MM.1S (cell line): ENCODE results near the gene TPCN2.

ENCODE experiments used
- DNase-seq: peaks from one replicate; pipeline ENCODE4 v3.0.0-alpha.2; 2015
- H2AFZ ChIP-seq: fragments of 300-600 bp; sonication (generic); 2 replicates; pipeline ENCODE4 v1.6.0; 2016; ENCODE audit warnings: antibody characterized with exemption, low read length
- H3F3A ChIP-seq: fragments of 300-600 bp; sonication (generic); 2 replicates; pipeline ENCODE4 v1.6.1; 2016; ENCODE audit warnings: mild to moderate bottlenecking, antibody characterized with exemption, low read length, moderate library complexity, mixed read lengths; ENCODE audit not compliant: insufficient read depth
- H3K27ac ChIP-seq: fragments of 300-600 bp; sonication (generic); 2 replicates; pipeline ENCODE4 v1.5.1; 2016; ENCODE audit warnings: mild to moderate bottlenecking, low read length
- H3K27me3 ChIP-seq: fragments of 300-600 bp; sonication (generic); replicated peaks from 2 replicates; pipeline ENCODE4 v1.6.0; 2016; ENCODE audit warnings: low read length; ENCODE audit not compliant: insufficient read depth
- H3K36me3 ChIP-seq: fragments of 300-600 bp; sonication (generic); replicated peaks from 2 replicates; pipeline ENCODE4 v1.6.1; 2016; ENCODE audit warnings: mild to moderate bottlenecking, low read length, mixed read lengths; ENCODE audit not compliant: insufficient read depth
- H3K4me1 ChIP-seq: fragments of 300-600 bp; sonication (generic); 2 replicates; pipeline ENCODE4 v1.6.1; 2016; ENCODE audit warnings: low read length, mixed read lengths
- H3K4me2 ChIP-seq: fragments of 300-600 bp; sonication (generic); 2 replicates; pipeline ENCODE4 v1.6.0; 2016; ENCODE audit warnings: low read depth, low read length
- H3K4me3 ChIP-seq: fragments of 300-600 bp; sonication (generic); 2 replicates; pipeline ENCODE4 v1.5.1; 2016; ENCODE audit warnings: low read length, mixed read lengths
- H3K79me2 ChIP-seq: fragments of 300-600 bp; sonication (generic); 2 replicates; pipeline ENCODE4 v1.6.1; 2016; ENCODE audit warnings: mixed run types, low read length, mixed read lengths
- H3K9ac ChIP-seq: fragments of 300-600 bp; sonication (generic); 2 replicates; pipeline ENCODE4 v1.6.1; 2016; ENCODE audit warnings: low read length, mixed read lengths
- H3K9me2 ChIP-seq: fragments of 300-600 bp; sonication (generic); replicated peaks from 2 replicates; pipeline ENCODE4 v1.6.1; 2016; ENCODE audit warnings: mild to moderate bottlenecking, low read length, mixed read lengths; ENCODE audit not compliant: insufficient read depth
- H3K9me3 ChIP-seq: fragments of 300-600 bp; sonication (generic); replicated peaks from 2 replicates; pipeline ENCODE4 v1.6.1; 2016; ENCODE audit warnings: mild to moderate bottlenecking, low read length, mixed read lengths; ENCODE audit not compliant: insufficient read depth
- H4K20me1 ChIP-seq: fragments of 300-600 bp; sonication (generic); 2 replicates; pipeline ENCODE4 v1.6.1; 2016; ENCODE audit warnings: mild to moderate bottlenecking, low read length, moderate library complexity, mixed read lengths; ENCODE audit not compliant: insufficient read depth
- CTCF ChIP-seq: fragments of 300-600 bp; sonication (generic); IDR thresholded peaks from 2 replicates; pipeline ENCODE4 v1.5.1; 2016; ENCODE audit warnings: antibody characterized with exemption, low read length, mixed read lengths
- EZH2 ChIP-seq: fragments of 300-600 bp; sonication (generic); optimal IDR thresholded peaks from 2 replicates; pipeline ENCODE3; 2017; ENCODE audit warnings: low read depth, mild to moderate bottlenecking, antibody characterized with exemption, low read length, mixed read lengths
- EZH2phosphoT487 ChIP-seq: fragments of 300-600 bp; sonication (generic); IDR thresholded peaks from 2 replicates; pipeline ENCODE4 v1.6.1; 2018; ENCODE audit warnings: antibody characterized with exemption, low read length

TPCN2 gene

GRCh38 chr11:69144316-69145049 is 95.8 kb downstream of the TPCN2 start:
- Histone ChIP-seq H3K4me3 (no peak overlapping the region), H3K9ac (no peak overlapping the region), H3F3A (no peaks in the 10 kb centered on the region), H3K9me2 (no peaks in the 10 kb centered on the region), H3K36me3 (no peaks in the 10 kb centered on the region), H3K4me1 (no peaks in the 10 kb centered on the region), H3K27ac (no peak overlapping the region), H3K27me3 (peaks cover 11% of the 10 kb centered on the region; the same call in 1 of the 2 replicates), H3K9me3 (no peaks in the 10 kb centered on the region), H2AFZ (no peak overlapping the region), H4K20me1 (no peaks in the 10 kb centered on the region), H3K79me2 (no peaks in the 10 kb centered on the region), H3K4me2 (no peak overlapping the region)
- TF ChIP-seq EZH2phosphoT487 (no peak), CTCF (no peak), EZH2 (no peak)
- no peak for DNase-seq

GRCh38 chr11:69145050-69145380 is 96.3 kb downstream of the TPCN2 start:
- no peak overlapping the region for H3K4me3 ChIP-seq
- no peaks in the 10 kb centered on the region for H3K79me2 ChIP-seq
- no peaks in the 10 kb centered on the region for H3K4me1 ChIP-seq
- H3K9me3 ChIP-seq = no peaks in the 10 kb centered on the region
- no peak overlapping the region for H3K9ac ChIP-seq
- H3K27ac ChIP-seq = no peak overlapping the region
- no peaks in the 10 kb centered on the region for H3K9me2 ChIP-seq
- peaks cover 11% of the 10 kb centered on the region; the same call in 1 of the 2 replicates for H3K27me3 ChIP-seq
- no peak overlapping the region for H2AFZ ChIP-seq
- no peak for DNase-seq
- H4K20me1 ChIP-seq = no peaks in the 10 kb centered on the region
- no peak for TF ChIP-seq CTCF
- TF ChIP-seq EZH2 = no peak
- no peak for TF ChIP-seq EZH2phosphoT487
- no peaks in the 10 kb centered on the region for H3K36me3 ChIP-seq
- no peaks in the 10 kb centered on the region for H3F3A ChIP-seq
- no peak overlapping the region for H3K4me2 ChIP-seq

- H4K20me1 ChIP-seq = no peaks in the 10 kb centered on the region
- no peaks in the 10 kb centered on the region for H3K4me1 ChIP-seq
- no peak overlapping the region for H3K4me2 ChIP-seq
- no peaks in the 10 kb centered on the region for H3K79me2 ChIP-seq
- H3K27ac ChIP-seq = no peak overlapping the region
- no peak for DNase-seq
- H3F3A ChIP-seq = no peaks in the 10 kb centered on the region
- peaks cover 33% of the 10 kb centered on the region for H3K27me3 ChIP-seq
- H3K4me3 ChIP-seq = no peak overlapping the region
- no peaks in the 10 kb centered on the region for H3K36me3 ChIP-seq
- no peaks in the 10 kb centered on the region for H3K9me3 ChIP-seq
- no peak overlapping the region for H2AFZ ChIP-seq
- TF ChIP-seq EZH2phosphoT487 (no peak), EZH2 (no peak), CTCF (no peak)
- H3K9me2 ChIP-seq = no peaks in the 10 kb centered on the region
- H3K9ac ChIP-seq = no peak overlapping the region
These were observed 99.6 kb downstream of the TPCN2 start for GRCh38 chr11:69148377-69148762.
